Fibroblast of lung (primary cell): ENCODE results near the gene DBR1.

Source experiments
- CTCF ChIP-seq, 2 donors: IDR thresholded peaks in 1 of 2; conservative IDR thresholded peaks in 1 of 2; 1 replicate in 1 of 2; 2 replicates in 1 of 2; pipeline ENCODE4 v1.5.1; 2011 to 2012; ENCODE audit warnings: low read length in 2 of 2, control low read depth in 1 of 2, inconsistent platforms in 1 of 2, low read depth in 1 of 2, mild to moderate bottlenecking in 1 of 2
- EZH2 ChIP-seq: IDR thresholded peaks from 2 replicates; pipeline ENCODE4 v1.5.1; 2012; ENCODE audit warnings: low read length, control low read depth, mild to moderate bottlenecking; ENCODE audit errors: missing control alignments

GRCh38 chr3:138213398-138214085 is 38.8 kb upstream of the DBR1 start:
- no peak for TF ChIP-seq CTCF (conservative IDR thresholded peaks at IDR 0.05 in 1 of 2, IDR thresholded peaks at IDR 0.05 in 1 of 2; ENCODE audit: low read depth in 1 of 2, low read length in 2 of 2)
- no peak for TF ChIP-seq EZH2
